ENCODE results near the gene PWP1.
"Not testable (repeated sequence)": the region's sequence is repeated elsewhere in the genome, so short reads cannot be mapped to it uniquely, and the experiment has no call there.

PWP1 gene

DNA sequence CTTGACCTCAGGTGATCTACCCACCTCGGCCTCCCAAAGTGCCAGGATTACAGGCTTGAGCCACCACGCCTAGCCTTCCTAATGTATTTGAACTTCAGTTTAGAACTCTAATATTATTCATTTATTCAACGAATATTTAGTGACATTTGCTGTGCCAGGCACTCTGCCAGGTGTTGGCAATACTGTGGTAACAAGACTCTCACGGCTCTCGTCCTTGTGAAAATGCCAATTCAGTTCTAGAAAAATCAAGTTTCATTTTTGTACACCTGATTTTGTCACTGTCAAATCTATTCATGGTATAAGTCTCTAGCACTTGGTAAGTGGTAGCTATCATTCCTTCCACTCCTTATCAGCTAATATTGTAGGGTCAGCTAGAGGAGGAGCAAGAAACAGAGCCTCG lies 6.3 kb upstream of the PWP1 start:
- TF ChIP-seq, protein P1, sequence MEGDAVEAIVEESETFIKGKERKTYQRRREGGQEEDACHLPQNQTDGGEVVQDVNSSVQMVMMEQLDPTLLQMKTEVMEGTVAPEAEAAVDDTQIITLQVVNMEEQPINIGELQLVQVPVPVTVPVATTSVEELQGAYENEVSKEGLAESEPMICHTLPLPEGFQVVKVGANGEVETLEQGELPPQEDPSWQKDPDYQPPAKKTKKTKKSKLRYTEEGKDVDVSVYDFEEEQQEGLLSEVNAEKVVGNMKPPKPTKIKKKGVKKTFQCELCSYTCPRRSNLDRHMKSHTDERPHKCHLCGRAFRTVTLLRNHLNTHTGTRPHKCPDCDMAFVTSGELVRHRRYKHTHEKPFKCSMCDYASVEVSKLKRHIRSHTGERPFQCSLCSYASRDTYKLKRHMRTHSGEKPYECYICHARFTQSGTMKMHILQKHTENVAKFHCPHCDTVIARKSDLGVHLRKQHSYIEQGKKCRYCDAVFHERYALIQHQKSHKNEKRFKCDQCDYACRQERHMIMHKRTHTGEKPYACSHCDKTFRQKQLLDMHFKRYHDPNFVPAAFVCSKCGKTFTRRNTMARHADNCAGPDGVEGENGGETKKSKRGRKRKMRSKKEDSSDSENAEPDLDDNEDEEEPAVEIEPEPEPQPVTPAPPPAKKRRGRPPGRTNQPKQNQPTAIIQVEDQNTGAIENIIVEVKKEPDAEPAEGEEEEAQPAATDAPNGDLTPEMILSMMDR (IDR thresholded peaks at IDR 0.05; ENCODE audit: extremely low read depth, insufficient read depth, missing control alignments) = no peak
- DNase-seq (ENCODE audit: low spot score) = no peak
- in situ Hi-C loops (cut with MboI; ENCODE audit: low pct_unique_long_range_greater_than_20kb, low sequenced_read_pairs, unreplicated experiment) = no loop called here

DNA sequence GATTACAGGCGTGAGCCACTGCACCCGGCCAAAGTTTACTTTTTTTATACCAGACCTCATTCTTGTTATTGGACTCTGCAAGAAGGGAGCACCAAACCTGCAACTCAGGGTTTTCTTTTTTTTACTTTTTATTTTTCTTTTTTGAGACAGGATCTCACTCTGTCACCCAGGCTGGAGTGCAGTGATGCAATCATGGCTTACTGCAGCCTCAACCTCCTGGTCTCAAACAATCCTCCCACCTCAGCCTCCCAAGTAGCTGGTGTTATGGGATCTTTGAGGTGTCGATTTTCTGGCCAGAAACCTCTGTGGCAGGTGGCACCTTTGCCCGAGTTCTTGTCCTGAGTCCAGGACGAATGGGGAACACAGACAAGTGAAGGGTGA lies 4.2 kb upstream of the PWP1 start:
- TF ChIP-seq, protein P1 (IDR thresholded peaks at IDR 0.05; ENCODE audit: extremely low read depth, insufficient read depth, missing control alignments) = no peak
- in situ Hi-C loops (cut with MboI; ENCODE audit: low pct_unique_long_range_greater_than_20kb, low sequenced_read_pairs, unreplicated experiment) = loop anchor here (10.0 kb wide), 1 partner anchor 203 kb away; no protein-coding TSS in a partner anchor
- no peak for DNase-seq (ENCODE audit: low spot score)

DNA sequence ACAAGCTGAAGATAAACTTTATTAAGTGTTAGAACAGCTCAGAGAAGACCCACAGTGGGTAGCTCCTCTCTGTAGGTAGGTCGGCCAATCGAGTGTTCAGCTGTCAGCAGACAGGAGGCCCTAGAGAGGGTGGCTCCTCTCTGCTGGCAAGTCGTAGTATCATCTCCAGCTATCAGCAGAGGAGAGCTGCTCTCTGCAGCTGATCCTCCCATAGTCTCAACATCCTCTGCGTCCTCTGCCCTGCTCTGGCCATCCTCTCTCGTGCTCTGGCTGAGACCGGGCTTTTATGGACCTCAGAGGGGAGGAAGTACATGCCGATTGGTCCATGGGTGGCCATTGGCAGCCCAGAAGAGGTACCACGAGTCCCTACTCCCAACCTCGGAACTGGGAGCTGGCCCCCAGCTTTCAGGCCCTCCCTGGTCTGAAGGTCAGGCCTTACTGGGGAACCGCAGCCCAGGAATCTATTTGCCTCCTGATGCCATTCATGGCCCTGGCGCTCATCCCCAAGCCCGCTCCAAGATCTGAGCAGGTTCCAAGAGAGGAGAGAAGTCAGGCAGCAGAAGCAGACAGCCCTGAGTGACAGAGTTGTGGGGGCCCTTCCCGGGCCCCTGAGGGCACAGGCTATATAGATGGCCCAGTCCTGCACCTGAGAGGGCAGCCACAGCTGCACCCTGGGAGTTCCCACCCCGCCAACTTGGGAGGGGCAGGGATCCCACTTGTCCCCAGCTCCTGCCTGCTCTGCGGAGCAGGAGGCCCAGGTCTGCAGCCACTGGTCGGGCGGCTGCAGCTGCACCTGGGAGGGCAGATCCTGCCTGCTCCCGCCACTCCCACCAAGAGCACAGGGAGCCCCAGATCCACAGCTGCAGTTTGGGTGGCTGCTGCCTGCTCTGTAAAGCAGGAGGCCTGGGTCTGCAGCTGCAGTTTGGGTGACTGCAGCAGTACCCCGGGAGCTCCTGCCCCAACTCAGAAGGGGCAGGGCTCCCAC lies 3.5 kb upstream of the PWP1 start:
- in situ Hi-C loops (cut with MboI; ENCODE audit: low pct_unique_long_range_greater_than_20kb, low sequenced_read_pairs, unreplicated experiment) = loop anchor here (10.0 kb wide), 1 partner anchor 203 kb away; no protein-coding TSS in a partner anchor
- TF ChIP-seq, protein P1 (IDR thresholded peaks at IDR 0.05; ENCODE audit: extremely low read depth, insufficient read depth, missing control alignments) = no peak
- DNase-seq (ENCODE audit: low spot score) = no peak

DNA sequence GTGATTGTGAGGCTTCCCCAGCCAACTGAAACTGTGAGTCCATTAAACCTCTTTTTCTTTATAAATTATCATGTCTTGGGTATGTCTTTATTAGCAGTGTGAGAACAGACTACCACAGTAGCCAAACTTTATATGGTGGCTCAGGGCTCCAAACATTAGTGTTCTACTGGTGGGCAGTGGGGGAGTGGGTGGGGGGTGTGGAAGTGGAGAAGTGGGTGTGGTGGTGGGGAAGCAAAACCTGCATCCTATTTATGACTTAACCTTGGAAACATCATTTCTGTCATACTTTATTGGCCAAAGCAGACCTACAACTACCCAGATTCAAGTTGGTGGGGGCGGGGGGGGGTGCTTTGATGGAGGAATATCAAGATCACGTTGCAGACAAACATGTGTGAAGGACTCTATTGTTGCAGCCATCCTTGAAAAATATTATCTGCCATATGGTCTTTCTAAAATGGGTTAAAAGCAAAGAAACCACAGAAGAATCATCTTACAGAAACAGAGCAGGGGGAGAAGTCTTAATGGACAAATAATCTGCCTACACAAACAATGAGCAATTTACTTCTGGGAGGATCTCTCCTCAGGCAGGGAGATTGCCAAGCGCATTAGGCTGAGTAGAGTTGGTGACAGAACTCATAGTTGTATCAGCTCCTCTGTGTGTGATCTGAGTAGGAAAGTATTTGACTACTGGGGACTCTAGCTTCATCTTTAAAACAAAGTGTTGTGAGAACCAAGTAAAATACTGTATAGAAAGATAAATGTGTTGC lies 1.4 kb upstream of the PWP1 start:
- no peak for DNase-seq (ENCODE audit: low spot score)
- TF ChIP-seq, protein P1 (IDR thresholded peaks at IDR 0.05; ENCODE audit: extremely low read depth, insufficient read depth, missing control alignments) = no peak
- in situ Hi-C loops (cut with MboI; ENCODE audit: low pct_unique_long_range_greater_than_20kb, low sequenced_read_pairs, unreplicated experiment) = loop anchor here (10.0 kb wide), 1 partner anchor 201 kb away; no protein-coding TSS in a partner anchor

DNA sequence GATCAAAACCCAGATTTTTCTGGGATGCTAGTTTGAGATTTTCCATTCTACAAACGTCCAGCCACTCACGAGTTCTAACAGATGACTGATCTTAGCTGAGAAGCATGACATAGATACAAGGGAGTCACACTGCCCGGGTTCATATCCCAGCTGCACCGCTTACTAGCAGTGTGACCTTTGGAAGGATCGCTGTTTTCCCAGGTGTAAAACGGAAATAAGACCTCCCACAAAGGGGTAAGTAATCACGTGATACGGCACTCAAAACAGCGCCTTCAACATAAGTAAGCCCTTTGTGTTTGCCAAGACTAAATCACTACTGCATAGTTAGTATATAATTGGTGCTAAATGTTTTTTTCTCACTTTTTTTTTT lies 624 bp upstream of the PWP1 start:
- no peak for DNase-seq (ENCODE audit: low spot score)
- in situ Hi-C loops (cut with MboI; ENCODE audit: low pct_unique_long_range_greater_than_20kb, low sequenced_read_pairs, unreplicated experiment) = loop anchor here (10.0 kb wide), 1 partner anchor 200 kb away; no protein-coding TSS in a partner anchor
- TF ChIP-seq, protein P1 (IDR thresholded peaks at IDR 0.05; ENCODE audit: extremely low read depth, insufficient read depth, missing control alignments) = no peak

DNA sequence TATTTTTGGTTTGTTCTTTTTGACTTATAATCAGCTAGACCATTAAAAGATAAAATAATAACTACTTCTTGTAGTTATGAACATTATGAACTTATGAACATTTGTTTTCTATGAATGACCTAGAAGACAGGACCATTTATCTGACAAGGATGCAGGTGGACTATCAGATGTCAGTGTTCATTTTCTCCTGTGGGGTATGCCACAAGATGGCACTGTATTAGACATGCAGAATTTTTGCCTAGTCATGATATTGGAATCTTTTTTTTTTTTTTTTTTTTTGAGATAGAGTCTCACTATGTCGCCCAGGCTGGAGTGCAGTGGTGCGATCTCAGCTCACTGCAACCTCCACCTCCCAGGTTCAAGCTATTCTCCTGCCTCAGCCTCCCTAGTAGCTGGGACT lies 10.2 kb downstream of the PWP1 start:
- DNase-seq (ENCODE audit: low spot score); in situ Hi-C loops (cut with MboI; ENCODE audit: low pct_unique_long_range_greater_than_20kb, low sequenced_read_pairs, unreplicated experiment): not testable (repeated sequence)
- TF ChIP-seq, protein P1 (IDR thresholded peaks at IDR 0.05; ENCODE audit: extremely low read depth, insufficient read depth, missing control alignments) = peak; percentile 16
